NCI-H2227 treated with DMSO at 0.1 percent for 48 hours (cell line): ENCODE data around the gene DYSF.

Source experiments
- DNase-seq: peaks from one replicate; lab custom pipeline; 2025; lab: John Stamatoyannopoulos, UW

DYSF gene

DNA sequence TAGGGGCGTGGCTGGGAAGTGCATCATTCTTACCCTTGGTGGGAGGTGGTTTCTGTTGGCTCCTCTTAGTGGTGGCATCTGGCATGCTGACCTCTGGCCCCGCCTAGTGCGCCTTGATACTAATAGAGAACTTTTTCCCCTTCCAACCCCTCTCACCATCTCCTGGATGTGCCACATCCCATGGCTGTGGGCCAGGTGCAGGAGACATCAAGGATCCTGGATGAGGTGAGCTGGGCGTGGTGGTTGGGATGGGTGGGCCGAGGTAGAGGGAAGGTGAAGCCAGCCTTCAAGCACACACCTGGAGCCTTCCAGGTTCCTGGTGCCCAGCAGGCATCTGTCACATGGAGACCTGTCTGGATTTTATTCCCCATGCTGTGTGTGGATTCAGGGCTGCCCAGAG lies 149.2 kb downstream of the DYSF start:
- no peak for DNase-seq

DNA sequence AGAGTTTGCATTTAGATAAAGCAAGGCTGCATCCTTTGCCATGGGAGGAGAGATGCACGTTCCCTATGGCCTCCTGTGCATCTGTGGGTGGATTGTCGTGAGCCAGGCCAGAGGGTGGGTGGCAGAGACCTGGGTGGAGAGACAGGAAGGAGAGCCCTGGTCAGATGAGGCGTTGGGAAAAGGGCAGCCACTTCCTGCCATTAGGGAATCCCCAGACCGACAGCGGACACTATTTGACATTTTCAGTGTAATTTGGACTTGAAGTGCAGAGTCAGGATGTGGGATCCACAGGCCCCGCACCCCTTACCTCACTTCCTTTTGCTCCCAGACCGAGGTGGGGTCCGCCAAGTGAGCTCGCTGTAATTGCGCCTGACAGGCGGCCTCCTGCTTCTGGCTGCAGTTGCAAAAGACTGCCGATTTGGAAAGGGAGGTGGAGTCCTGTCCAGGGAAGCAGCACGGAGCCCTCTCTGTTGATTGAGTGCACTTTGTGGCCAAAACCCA lies 150.0 kb downstream of the DYSF start:
- DNase-seq = no peak

DNA sequence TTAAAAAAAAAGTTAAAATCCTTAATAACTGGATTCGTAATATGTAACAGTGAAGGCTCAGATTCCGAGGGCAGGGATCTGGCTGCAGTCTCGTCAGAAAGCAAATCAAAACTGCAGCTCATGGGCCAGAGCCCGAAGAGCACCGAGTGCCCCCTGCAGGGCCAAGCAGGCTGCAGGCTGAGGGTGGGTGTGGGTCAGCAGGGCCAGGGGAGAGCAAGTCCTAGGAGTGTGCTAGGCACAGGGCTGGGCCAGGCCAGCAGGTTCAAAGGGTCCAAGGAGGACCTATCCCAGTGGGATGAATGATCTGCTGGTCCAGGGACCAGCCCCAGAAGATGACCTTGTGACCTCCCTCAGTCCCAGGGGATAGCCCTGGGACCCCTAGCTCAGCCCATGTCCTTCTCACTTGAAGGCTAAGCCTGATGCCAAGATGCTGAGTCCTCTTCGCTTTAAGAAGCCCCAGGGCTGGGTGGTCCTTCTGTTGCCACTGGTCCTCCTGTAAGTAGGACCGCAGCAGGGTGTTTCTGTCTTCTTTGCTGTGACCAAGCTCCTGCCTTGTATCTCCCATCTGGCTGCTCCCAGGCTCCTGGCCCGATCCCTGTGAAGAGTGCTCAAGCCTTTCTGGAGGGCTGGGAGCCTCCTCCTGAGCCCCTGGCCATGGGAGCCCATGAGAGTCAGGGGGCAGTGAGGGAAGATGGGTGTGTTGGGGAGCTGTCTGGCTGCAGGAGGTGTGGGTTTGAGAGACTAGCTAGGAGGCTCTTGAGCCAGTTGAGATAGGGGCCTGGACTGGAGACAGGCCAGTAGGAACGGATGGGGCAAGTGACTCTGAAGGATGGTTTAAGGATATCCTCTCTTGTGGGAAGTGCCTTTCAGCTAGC lies 150.7 kb downstream of the DYSF start:
- no peak for DNase-seq

DNA sequence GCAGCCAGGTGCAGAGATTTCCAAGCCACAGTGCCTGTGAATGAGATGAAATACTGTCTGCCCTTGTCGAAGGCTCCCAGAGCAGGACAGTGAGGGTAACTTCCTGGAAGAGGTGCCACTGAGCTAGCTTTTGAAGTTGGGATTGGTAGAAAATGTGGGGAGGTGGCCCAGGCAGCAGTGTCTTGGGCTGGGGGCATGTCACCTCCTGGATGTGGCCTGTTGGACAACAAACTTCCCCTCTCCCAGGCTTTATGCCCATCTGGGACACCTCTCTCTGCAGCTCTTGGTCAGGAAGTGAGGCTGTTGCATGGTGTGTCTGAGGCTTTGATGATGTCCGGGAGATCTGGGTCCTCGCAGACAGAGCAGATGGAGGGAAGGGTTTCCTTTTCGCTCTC lies 151.4 kb downstream of the DYSF start:
- DNase-seq = no peak

DNA sequence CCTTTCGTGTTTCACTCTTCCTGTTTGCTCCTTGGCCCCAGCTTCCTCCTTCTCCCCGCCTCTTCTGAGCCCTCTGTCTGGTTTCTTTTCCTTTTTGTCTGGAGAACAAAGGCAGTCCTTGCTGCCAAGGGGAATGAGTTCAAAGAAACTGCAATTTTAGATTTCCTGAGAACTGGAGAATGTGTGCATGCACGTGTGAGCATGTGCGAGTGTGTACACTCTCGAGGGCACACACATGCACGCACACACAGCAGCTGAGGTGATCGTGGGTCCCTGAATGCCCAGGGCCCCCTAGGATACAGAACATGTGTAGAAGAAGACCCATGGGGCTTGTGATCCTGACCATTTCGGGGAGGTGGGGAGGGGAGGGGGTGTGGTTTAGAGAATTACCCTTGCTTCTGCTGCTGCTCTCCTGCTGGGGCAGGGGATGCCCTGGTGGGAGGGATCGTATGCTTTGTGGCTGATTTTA lies 151.8 kb downstream of the DYSF start:
- DNase-seq = no peak

DNA sequence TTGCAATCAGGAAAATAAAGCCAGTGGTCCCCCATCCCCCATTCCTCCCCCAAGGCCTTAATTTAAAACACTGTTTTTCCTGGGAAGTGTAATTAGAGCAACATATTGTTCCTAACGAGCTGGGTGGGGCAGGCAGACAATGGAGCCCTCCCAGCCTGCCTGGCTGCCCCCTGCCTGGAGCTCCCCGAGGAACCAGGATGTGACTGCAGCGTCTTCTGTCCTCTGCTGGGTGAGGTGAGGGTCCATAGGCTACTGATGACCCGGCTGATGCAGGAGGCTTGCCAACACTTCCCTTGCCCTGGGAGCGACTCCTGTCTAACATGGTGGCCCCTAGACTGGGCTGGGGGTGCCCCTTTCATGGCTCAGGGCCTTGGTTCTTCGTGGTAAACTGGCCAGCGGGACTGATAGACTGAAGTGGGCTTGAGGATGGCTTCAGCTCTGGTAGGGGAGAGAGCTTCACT lies 152.4 kb downstream of the DYSF start:
- DNase-seq = no peak

DNA sequence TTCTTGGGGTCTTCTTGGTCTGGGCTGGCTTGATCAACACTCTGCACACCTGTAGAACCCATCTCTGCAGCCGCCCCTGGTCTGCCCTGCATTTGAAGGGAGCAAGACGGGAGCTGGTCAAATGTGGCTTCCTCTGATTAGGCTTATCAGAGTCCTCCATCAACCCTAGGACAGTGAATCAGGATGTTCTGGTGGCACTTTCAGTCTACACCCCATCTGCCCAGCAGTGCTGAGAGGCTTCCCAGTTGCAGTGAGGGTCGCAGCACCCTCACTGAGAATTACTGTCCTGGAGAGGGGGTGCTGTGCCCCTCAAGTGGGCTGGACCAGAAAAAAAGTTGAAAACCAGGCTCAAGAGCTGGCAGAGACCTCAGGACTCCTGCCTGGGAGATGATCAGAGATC lies 152.9 kb downstream of the DYSF start:
- DNase-seq = no peak

DNA sequence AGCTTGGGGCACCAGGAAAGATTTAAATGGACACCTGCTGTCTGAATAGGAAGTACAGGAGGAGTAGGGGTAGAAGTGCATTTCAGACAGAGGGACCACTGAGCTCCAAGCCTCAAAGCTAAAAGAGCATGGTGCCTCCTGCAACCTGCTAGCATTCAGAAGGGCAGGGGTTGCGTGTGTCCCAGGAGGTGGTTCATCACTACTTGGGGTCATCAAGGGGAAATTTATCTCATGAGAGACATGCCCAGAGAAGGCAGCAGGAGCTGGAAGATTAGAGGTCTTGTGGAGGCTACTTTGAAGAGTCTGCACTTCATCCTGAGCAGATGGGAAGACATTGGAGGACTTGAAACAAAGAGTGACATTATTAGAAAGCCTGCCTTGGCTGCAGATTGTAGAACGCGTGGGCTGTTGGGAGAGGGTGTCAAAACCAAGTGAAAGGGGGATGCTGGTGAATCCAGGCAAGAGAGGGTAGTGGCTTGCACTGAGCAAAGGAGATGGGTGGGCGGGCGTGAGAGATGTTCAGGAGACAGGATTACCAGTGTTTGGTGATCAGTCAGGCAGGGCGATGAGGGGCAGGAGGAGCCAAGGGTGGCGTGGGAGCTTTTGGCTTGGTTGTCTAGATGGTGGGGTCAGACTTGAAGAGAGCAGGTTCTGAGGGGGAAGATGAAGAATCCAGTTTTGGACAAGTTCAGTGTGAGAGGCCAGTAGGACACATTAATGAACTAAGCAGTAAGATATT lies 154.0 kb downstream of the DYSF start:
- DNase-seq = no peak

DNA sequence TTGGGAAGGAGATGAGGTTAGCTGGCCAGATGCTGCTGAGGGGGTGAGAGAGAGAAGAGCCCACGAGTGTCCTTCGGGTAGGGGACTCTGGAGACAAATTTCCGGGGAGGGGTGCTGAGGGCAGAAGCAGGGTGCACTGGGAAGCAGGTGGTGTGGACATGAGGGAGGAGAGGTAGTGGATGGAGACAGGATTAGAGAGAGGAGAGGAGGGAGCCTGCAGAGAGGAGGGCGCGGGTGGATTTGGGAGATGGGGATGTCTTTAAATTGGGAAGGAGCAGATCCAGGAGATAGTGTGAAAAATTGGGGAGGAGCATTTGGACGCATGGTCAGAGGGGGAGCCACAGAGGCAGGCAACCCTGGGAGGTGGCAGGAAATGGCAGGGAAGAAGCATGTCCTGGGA lies 154.7 kb downstream of the DYSF start:
- no peak for DNase-seq

DNA sequence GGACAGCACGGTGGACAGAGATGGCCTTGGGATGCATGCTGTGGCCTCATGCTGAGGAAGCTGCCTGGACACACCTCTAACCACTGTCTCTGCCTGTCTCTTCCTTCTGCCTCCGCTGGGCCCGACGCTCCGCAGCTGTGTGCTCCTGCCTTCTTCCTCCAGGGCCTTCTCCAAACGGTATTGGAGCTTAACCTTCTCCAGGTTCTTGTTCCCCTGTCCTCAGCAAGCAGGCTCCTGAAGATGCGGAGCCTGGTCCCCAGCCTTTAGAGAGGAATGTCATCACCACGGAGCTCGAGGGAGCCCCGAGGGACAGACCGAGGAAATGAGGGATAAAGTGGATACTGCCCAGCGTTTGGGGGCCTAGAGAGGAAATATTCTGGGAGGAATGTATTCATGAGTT lies 155.1 kb downstream of the DYSF start:
- DNase-seq = no peak

DNA sequence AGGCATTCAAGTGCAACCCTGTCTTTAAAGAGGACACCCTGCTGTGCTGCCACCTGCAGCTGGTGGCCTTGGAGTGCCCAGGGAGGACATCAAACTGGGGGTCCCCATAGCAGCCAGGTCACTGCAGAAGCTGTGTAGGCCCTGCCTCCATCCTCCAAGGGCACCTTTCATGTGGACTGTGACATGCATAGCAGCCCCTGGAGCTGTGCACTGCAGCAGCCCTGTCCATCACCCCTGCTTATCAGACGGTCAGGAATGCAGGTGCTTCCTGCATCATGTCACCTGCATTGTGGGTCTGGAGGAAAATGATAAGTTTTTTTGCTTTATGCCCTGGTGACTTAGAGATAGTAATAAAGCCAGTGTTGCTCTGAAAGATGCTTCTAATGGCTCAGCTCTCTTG lies 155.7 kb downstream of the DYSF start:
- no peak for DNase-seq

DNA sequence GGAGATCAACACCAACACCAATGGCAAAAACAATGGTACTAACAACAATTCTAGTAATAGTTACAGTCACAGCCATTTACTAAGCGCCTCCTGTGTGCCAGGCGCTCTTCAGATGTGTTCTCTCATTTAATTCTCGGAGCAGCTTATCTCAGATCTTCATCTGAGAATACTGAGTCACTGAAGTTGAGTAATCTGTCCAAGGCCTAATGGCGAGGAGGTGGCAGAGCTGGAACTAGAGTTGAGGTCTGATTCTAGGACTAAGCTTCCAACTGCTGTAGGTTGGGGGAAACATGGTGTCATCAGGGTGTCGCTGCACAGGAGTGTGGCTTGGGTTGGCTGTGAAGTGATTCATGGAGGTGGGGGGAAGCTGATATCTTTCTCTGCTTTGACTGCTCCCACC lies 156.1 kb downstream of the DYSF start:
- no peak for DNase-seq

DNA sequence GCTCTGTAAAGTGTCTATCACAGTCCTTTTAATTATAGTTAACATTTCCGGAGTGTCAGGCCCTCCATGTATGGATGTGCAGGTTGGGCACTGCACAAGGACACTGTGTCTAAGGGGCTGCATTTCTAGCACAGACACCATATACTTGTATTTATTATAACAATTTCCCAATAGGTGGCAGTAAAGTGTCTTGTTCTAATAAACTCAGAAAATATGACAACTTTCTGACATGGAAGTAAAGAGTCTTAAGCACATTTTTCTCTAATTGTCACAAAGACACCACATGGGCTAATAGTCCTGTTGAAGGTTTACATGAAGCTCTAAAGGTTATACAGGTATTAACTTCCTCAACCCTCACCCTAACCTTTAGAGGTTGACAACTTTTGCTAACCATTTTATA lies 156.6 kb downstream of the DYSF start:
- no peak for DNase-seq

DNA sequence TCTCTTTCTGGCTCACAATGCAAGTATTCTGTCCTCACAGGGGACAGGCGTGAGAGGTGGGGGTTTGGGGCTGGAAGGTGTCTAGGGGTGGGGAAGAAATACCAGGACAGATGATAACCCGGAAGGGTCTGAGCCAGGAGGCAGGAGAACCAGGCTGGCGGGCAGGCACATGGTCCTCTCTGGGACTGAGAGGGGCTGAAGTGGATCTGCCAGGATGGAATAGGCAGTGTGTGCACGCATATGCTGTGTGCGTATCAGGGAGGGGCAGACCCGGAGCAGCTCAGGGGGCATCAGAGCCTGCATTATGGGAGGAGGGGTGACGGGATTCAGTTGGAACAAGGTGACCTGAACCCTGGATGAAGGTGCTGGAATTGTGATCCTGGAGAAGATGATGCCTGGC lies 157.3 kb downstream of the DYSF start:
- no peak for DNase-seq

DNA sequence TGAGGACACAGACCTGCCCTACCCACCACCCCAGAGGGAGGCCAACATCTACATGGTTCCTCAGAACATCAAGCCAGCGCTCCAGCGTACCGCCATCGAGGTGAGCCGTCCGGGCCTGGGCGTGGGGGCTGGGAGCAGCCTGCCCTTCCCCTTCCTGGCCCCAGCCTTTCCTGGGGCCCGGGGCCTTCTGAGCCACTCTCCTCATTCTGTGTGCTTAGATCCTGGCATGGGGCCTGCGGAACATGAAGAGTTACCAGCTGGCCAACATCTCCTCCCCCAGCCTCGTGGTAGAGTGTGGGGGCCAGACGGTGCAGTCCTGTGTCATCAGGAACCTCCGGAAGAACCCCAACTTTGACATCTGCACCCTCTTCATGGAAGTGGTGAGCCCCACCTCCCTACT lies 157.9 kb downstream of the DYSF start:
- DNase-seq = no peak

DNA sequence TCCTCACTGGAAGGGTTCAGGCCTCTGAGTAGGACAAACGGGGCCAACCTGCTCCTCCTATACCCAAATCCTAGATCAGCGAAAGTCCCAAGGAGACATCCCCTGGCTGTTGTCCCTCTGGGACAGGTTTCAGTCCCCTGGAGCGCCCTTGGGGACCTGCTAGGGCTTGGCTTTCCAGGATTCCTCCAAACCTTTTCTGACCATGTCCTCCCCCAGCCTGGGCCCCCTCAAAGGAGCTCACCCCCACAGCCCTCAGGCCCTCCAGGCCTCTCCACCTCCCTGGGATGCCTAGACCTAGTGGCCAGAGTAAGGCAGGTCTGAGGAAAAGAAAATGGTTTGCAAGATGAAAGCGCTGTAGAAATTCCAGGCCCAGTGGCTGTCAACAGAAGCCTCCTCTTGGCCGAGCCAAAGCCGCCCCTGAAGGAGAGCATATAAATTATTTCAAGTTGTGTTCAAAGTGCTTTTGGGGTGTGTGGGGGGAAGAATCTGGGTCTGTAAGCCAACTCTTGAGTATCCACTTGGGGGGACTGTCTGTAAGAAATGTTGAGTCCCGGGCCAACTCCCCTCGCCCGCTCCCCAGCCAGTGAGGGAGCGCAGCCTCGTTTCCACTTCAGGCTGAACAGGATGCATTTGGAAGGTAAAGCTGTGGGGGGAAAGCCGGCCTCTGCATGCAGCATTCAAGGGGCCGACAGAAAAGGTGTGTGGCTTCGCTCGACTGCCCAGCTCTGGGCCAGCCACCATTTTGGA lies 158.6 kb downstream of the DYSF start:
- DNase-seq = no peak

DNA sequence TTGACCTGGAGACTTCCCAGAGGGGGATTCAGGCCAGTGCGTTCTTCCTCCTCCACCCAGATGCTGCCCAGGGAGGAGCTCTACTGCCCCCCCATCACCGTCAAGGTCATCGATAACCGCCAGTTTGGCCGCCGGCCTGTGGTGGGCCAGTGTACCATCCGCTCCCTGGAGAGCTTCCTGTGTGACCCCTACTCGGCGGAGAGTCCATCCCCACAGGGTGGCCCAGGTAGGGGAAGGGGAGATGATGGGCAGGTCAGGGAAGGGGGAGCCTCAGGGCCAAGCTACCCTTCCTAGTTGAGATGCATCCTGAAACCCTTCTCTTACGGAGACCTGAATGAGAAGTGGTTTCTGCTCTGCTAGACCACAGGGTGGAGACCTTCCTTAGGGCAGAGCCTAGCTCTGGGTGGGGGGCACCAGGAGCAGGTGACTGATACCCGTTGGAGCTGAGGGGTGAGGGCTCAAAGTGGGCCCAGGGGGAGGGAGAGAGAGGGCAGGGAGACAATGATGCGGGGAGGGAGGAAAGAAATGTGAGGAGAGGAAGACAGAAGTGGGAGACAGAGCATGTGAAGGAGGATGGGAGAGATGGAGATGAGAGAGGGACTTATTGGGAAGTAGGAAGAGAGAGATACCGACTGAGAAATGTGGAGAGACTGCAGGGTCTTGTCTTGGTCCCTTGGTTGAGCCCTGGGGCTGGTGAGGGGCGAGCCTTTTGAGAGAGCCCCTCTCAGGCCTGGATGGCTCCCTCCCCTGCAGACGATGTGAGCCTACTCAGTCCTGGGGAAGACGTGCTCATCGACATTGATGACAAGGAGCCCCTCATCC lies 159.4 kb downstream of the DYSF start:
- no peak for DNase-seq

DNA sequence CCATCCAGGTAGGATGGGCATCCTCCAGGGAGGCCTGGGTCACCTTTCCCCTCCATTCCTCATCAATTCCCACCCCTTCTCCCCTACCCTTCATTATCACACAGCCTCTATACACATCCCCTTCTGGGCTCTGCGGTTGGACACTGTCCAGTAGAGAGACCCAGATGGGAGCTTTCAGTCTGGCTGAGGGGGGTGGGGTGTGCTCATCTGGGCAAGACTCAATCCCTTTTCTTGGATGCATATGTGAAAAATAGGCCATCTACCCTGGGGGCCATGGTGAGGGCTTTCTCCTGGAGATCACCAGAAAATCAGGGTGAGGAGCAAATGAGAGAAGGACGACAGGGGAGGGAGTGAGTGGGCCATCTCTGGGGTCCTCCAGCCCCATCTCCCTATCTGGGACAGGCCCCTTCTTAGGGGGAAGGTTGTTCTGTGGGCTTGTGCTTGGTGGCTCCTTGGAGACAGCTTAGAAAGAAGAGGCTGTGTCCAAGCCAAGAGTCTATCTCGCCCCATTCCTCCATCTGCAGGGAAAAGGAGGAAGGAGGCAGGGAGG lies 160.1 kb downstream of the DYSF start:
- DNase-seq = no peak

DNA sequence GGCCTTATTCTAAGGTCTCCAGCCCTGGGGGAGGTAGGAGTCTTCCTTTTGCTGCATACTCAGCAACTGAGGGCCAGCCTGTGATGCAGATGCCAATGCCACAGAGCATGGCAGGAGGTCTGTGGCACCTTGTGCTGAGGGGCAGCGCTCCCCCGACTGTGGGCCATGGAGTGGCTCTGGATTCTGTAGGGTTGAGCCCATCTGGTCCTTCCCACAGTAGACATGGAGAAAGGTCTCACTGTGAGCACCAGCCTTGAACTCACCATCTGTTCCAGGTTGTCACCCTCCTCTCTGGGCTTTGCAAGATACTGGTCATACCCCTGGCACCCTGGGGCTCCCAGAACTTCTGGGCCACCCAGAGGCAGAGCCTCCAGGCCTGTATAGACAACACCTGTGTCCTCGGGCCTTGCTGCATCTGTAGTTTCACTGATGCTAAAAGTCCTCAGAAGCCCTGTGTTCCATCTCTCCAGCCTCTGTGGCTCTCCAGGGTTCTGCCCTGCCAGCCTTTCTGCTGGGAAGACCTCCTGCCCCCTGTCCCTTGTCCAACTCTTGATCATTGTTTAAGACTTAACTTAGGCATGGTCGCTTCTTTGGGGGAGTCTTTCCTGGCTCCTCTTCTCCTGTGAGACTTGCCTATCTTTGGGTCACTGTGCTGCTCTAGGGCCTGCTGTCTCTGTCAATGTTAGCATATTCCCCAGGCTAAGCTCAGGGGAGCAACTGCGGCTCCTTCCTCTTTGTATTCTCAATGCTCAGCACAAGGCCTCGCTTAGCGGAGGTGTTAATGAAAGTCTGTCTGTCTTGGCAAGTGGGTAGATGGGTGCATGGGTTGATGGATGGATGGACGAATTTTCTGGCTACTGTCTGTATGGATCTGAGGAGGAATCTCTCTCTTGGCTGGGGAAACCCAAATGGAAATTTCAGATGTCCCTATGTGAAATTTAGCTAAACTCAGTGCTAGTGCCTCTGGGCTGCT lies 160.9 kb downstream of the DYSF start:
- DNase-seq = no peak
